Measurements from ENCODE around the gene TMEM255B.

The TMEM255B gene

DNA sequence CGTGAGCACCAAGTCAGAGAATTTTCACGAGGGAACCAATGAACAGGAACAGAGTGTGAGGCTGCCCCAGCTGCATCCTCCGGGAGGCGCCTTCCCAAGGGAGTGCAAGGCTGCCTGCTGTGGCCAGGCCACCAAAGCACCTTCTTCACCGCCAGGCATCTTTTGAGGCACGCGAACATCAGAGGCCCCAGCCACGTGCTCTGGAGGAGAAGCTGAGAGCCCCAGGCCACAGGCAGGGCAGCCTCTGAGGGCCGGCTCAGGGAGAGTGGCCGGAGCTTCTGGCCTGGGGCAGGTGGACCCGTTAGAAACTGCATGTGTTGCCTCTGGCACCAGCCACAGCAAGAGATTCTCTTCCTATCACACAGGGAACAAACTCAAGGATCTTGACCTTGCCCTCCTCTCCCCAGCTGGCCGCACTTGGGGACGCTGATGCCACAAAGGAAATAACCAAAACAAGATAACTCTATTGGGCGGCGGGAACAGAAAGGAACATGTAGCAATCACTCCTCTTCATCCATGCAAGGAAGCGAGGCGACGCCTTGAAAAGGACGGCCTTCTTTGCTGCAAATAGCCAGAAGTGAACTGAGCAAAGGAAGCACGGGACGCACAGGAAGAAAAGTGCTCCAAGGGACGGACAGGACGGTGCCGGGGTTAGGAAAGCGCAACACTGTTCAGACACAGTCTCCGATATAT, 85.0 kb downstream of the TMEM255B start:
- no peak overlapping the region for H3K4me3 ChIP-seq (ENCODE audit: low read depth, low read length)
- TF ChIP-seq, protein P1, sequence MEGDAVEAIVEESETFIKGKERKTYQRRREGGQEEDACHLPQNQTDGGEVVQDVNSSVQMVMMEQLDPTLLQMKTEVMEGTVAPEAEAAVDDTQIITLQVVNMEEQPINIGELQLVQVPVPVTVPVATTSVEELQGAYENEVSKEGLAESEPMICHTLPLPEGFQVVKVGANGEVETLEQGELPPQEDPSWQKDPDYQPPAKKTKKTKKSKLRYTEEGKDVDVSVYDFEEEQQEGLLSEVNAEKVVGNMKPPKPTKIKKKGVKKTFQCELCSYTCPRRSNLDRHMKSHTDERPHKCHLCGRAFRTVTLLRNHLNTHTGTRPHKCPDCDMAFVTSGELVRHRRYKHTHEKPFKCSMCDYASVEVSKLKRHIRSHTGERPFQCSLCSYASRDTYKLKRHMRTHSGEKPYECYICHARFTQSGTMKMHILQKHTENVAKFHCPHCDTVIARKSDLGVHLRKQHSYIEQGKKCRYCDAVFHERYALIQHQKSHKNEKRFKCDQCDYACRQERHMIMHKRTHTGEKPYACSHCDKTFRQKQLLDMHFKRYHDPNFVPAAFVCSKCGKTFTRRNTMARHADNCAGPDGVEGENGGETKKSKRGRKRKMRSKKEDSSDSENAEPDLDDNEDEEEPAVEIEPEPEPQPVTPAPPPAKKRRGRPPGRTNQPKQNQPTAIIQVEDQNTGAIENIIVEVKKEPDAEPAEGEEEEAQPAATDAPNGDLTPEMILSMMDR (IDR thresholded peaks at IDR 0.05; ENCODE audit: insufficient read depth, low read depth, low read length, missing control alignments) = no peak
- no peak for DNase-seq (ENCODE audit: low read depth)

DNA sequence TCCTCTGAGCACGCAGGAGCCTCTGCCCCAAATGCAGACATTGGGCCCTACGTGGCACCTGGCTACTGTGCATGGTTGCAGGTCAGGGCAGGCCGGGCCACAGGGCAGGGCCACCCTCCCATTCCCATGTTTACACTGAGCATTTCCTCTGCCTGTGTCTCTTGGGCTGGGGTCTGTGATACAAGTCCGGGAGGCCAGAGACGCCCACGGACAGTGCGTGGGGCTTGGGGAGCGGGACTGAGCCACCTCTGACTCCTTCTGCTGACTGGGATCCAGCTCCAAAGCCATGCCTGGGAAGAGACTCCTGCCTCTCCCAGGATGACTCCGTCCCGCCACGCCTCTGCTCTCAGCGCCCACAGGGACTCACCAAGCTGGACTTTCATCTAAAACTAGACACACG, 86.0 kb downstream of the TMEM255B start:
- TF ChIP-seq, protein P1 (IDR thresholded peaks at IDR 0.05; ENCODE audit: insufficient read depth, low read depth, low read length, missing control alignments) = no peak
- DNase-seq (ENCODE audit: low read depth) = no peak
- H3K4me3 ChIP-seq (ENCODE audit: low read depth, low read length) = no peak overlapping the region

DNA sequence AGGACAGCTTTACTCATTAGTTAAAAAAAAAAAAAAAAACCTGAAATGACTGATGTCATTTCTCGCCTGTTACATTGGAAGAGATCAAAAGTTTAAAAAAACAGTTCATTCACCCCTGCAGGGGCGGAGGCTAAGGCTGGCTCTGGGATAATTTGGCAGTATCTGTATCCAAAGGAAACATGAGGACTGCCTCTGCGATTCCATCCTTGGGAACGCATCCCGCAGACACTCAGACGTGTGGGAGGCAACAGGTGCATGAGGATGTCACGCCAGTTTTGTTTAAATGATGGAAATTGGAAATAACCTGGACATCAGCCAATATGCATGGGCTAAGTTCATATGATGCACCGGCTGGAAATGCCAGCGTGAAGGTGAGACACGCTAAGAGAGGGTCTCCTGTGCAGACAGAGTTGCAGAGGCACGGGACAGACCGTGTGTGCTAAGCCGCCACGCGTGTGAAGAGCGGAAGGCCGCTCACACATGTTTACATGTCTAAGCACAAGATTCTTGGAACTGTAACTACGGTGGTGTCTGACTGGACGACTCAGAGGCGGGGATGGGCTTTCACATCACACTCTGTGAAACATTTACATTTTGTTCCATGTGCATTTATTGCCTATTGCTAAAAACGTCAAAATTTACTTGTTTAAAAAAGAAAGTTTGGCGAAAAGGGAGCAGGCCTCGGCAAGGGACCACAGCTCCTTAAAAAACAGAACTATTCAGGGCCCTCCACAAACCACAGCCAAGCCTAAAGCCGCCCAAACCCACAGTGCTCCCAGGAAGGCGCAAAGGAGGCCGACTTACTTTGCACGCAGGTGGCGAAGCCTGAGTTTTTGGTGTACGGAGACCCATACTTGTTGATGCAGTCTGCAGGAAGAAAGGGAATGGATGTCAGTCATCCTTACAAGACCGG, 87.0 kb downstream of the TMEM255B start:
- DNase-seq (ENCODE audit: low read depth) = no peak
- TF ChIP-seq, protein P1 (IDR thresholded peaks at IDR 0.05; ENCODE audit: insufficient read depth, low read depth, low read length, missing control alignments) = no peak
- no peak overlapping the region for H3K4me3 ChIP-seq (ENCODE audit: low read depth, low read length)

DNA sequence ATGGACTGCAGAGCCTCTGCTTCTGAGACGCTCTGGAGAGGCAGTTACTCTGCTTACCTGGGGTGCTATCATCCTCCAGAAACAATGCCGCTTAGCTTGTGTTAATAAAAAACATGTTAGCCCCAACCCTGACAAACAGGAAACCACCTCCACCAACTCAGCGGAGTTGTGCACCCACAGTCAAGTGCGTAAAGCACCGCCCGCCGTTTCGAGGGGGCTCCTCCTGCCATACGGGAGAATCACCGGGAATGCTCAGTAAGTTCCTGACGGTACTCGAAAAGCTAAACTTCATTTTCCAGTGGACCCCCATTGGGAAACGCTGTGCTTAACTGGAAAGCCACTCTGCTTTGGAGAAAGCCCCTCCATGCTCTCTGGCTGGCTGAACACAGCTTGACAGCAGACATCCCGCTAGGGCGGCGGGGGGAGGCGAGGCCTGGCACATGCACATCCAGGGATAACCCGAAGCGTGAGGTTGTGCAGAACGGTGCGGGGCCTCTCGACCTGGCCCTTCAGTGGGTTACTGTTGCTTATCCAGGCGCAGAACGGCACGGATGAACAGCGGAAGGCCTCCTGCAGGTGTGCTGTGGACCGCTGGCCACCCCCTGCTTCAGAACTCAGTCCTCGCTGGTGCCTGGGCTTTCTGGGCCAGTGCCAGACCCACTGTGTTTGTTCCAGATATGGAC, 87.8 kb downstream of the TMEM255B start:
- TF ChIP-seq, protein P1 (IDR thresholded peaks at IDR 0.05; ENCODE audit: insufficient read depth, low read depth, low read length, missing control alignments) = no peak

DNA sequence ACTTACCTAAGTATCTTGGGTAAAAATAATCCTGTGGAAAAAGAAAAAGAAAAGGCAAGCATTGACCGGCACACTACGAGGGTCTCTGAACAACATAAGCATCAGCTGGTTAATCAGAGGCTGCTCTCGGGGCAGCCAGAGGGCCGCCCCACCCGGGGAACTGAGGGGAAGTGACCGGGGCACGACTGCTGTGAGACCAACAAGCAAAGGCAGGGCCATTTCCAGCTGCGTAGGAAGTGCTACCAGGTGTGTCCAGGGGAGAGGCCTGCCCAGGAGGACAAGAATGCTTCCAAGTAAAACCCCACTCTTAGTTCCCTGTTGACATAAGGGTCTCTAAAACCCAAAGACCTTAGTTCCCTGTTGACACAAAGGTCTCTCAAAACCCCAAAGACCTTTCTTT, 89.0 kb downstream of the TMEM255B start:
- TF ChIP-seq, protein P1 (IDR thresholded peaks at IDR 0.05; ENCODE audit: insufficient read depth, low read depth, low read length, missing control alignments) = no peak
- no peak for DNase-seq (ENCODE audit: low read depth)
- H3K4me3 ChIP-seq (ENCODE audit: low read depth, low read length) = no peak overlapping the region

More for the DNA sequence above, 87.8 kb downstream of the TMEM255B start:
- no peak overlapping the region for H3K4me3 ChIP-seq (ENCODE audit: low read depth, low read length)
- DNase-seq (ENCODE audit: low read depth) = no peak

DNA sequence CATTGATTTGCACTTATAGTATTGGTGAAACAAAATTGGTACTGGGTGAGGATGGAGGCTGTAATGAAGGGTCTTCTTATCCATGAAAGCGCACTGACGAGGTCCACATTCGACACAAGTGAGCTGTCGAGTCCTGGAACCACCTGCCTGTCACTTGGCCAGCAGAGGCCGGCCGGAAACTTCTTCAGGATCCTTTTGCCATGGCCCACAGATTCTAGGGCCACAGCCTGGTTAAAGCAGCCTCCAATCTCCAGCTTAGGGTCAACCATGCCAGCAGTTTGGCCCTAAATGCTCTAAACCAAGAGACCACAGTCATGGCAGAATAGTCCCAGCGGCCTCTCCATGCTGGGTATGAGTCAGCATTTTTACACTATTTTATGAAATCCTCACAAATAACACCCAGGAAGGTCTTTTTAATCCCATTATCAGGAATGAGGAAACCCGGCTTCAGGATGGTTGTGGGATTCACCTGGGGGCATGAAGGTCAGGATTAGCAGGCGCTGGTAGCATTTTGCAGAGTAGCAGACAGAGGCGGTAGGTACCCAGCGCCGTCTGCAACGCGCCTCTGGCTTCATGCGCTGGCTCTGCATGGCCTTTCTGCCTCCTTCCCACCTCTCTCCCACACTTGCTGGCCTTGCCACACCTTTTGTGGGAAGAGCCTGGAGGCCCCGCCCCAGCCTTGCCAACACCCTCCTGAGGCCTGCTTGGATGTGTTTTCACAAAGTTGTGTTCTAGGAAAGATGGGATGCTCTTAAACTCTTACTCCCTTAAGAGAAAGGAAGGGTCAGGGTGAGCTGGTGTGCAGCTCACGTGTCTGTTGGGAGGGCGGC, 89.6 kb downstream of the TMEM255B start:
- DNase-seq (ENCODE audit: low read depth) = no peak
- H3K4me3 ChIP-seq (ENCODE audit: low read depth, low read length) = no peak overlapping the region
- TF ChIP-seq, protein P1 (IDR thresholded peaks at IDR 0.05; ENCODE audit: insufficient read depth, low read depth, low read length, missing control alignments) = no peak

Measured in GM12865 (cell line).